SIG-M5 (cell line): ENCODE measurements around the gene PNISR.
"Not testable (repeated sequence)": the region's sequence is repeated elsewhere in the genome, so short reads cannot be mapped to it uniquely, and the experiment has no call there.

Experiments used
- DNase-seq: peaks from one replicate; lab custom pipeline; 2025; lab: John Stamatoyannopoulos, UW

Gene PNISR

GRCh38 chr6:99424761-99425646, at the start of gene PNISR:
Gene PNISR (minus strand): TSS chr6:99425308. CDS start chr6:99414659, 10,649 bp downstream.
- DNase-seq, result peak; percentile 68

- no peak for DNase-seq
These were observed 48.6 kb upstream of the PNISR start for GRCh38 chr6:99473730-99474129.

DNA sequence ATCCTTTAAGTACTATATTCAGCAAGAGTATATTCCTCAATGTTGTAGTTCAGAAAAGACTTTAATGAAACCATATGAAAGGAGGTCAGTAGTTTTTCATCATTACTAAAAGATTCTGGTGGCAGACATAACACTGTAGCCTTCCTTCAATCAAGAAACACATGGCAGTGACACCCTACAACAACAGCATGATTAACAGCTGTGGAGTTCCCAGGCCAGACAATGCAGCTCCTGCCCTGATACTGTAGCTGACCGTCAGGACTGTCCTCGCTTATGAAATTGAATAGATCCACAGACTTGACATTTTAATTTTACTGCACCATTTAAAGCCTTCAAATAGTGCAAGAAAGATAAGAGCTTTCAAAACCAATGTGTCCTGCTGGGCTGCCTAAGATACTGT, 46.5 kb upstream of the PNISR start:
- DNase-seq, result no peak

DNA sequence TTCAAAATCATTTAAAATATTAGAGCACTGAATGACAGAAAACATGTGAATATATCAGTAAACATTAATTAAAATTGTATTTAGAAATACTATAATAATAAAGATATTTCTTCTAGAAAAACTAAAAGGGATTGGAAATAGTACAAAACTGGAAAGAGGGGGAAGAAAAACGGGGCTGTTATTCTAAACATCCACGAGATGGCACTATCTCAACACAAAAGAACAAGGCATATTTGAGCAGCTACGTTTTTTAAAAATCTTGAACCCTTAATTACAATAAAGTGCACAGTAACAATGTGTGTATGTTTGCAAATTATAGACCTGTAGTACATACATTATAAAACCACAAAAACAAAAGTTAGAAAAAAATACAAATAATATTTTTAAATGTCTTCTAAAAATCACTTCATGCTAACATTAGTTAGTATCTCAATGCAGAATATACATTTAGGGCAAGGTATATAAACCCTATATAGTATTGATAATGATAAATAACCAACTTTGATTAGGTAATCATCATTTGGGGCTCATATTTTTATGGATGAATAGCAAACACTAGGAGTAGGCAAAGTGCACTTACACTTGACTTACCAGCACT, 42.5 kb upstream of the PNISR start:
- no peak for DNase-seq

DNA sequence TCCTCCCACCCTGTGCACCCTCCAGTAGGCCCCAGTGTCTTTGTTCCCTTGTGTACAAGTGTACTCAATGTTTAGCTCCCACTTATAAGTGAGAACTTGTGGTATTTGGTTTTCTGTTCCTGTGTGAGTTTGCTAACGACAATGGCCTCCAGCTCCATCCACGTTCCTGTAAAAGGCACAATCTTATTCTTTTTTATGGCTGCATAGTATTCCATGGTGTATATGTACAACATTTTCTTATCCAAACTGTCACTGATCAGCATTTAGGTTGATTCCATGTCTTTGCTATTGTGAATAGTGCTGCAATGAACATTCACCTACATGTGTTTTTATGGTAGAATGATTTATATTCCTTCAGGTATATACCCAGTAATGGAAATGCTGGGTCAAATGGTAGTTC, 34.0 kb upstream of the PNISR start:
- DNase-seq, result not testable (repeated sequence)

DNA sequence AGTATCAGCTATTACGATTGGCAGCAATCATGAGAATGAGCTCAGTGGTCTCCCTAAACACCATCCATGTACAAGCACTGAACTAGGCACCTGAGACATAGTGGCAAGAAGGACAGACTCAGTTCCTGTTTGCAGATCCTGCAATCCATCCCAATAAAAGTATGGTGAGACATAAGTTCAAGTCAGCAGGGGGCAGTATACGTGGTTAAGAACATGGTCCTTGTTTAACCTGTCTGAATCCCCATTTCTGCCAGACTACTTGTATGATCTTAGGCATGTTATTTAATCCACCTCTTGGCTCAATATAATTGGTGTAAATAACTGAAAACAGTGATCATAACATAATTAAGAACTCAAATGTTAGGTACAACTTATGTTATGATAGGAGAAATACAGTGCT, 33.2 kb upstream of the PNISR start:
- DNase-seq, result no peak

- no peak for DNase-seq
These were observed 21.0 kb upstream of the PNISR start for GRCh38 chr6:99446076-99446475.

- DNase-seq, result no peak
These were observed 9.8 kb upstream of the PNISR start for GRCh38 chr6:99434702-99435530.

DNA sequence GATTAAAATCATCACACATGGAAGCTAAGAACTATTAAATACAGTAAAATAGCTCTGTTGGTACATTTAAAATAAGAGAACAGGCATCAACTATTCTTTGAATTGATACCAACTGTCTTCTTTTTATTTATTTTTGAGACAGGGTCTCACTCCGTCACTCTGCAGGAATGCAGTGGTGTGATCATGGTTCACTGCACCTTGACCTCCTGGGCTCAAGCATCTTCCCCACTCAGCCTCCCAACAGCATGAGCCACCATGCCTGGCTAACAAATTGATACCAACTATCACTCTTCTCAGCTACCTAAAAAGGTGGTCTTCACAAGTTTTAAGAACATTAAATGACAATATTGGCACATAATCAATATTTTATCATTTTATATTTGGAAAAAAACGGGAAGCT, 7.8 kb upstream of the PNISR start:
- DNase-seq, result no peak

DNA sequence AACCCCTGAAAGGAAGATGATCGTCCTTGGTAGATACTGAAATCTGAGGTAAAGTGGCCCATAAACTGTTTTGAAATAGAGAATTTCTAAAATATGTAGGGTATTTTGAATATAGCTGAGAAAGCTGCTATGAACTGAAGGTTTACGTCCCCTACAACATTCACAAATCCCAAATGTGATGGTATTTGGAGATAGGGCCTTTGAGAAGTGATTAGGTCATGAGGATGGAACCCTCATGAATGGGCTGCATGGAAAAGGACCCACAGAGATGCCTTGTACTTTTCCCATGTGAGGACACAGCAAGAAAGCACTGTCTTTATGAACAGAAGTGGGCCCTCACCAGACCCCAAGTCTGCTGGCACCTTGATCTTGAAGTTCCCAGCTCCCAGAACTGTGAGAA, 6.8 kb upstream of the PNISR start:
- no peak for DNase-seq

DNA sequence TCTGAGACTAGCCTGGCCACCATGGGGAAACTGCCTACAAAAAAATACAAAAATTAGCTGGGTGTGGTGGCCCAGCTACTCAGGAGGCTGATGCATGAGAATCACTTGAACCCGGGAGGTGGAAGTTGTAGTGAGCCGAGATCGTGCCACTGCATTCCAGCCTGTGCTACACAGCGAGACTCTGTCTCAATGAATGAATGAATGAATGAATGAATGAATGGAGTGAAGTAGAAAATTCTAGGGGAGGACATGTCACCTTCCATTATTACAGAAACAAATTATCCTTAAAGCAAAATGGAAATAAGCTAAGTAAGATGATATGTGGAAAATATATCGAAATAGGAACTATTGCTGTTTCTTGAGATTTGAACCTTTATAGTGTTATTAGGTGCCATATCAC, 2.9 kb upstream of the PNISR start:
- no peak for DNase-seq

- DNase-seq, result no peak
These were observed 1.3 kb upstream of the PNISR start for GRCh38 chr6:99426451-99426757.

- peak; percentile 62 for DNase-seq
These were observed 741 bp upstream of the PNISR start for GRCh38 chr6:99425647-99426450.

GRCh38 chr6:99424022-99424421, 1.1 kb downstream of the PNISR start:
- DNase-seq, result no peak

DNA sequence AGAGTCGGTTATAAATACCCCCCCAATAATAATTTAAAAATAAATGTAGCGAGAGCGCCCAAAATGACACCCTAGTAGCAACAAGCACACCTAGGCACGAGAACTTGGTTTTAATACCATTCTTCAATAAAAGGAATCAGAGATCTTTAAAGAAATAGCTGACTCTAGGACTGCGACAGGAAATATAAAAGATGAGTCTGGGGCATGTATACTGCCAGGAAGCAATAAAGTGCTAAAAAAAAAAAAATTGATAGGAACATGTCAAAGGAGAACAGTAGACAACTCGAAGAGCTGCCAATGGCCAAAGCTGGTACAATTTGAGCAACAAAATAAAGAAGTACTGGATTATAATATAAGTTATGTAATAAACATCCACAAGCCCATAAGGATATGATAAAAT, 2.2 kb downstream of the PNISR start:
- DNase-seq, result no peak

DNA sequence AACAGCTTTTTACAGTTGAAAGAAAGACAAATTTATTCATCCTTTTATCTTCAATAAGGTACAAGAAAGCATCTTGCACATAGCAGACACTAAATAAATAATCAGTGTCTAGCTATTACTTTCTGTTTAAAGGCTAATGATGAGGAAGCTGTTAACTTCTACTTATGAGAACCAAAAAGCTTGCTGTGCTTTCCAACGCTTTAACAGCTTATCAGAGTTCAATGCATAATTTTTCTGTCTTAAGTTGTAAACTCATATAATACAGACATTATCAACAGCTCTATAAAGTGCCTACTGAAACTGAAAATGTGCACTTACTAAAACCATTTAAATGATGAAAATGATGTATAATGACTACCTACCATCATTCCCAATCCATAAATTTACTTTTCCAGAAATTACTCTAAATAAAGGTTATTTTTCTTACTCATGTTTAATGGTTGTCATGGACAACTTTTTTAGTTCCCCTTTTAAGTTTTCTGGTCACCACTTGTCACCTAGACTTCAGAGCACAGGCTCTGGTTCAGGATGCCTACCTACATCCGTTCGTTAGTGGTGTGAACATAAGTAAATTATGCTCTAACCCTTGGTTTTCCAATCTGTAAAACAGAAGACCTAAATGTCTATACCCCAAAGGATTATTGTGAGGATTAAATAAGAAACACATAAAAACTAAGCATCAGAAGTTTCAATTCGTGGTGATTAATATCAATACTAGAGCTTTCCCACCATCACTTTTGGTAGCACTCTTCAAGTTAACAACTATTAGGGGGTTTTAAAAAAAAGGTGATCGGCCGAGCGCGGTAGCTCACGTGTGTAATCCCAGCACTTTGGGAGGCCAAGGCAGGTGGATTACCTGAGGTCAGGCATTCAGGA, 8.0 kb downstream of the PNISR start:
- DNase-seq, result no peak

DNA sequence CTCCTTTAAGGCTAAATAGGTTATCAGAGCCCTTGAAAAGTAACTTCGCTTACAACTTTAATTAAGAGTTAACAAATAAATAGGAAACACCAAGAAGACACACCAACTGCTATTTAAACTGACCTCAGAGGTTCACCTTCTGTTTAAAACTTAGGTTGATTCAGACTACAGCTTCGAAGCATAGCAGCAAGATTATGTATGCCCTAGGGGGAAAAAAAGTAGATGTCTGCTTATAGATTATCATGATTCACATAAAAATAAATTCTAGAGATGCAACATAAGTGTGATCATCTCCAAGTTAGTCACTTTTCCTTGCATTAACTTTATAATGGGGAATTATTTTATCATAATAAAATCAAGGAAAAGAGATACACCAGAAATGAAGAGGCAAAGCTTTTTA, 8.9 kb downstream of the PNISR start:
- no peak for DNase-seq

DNA sequence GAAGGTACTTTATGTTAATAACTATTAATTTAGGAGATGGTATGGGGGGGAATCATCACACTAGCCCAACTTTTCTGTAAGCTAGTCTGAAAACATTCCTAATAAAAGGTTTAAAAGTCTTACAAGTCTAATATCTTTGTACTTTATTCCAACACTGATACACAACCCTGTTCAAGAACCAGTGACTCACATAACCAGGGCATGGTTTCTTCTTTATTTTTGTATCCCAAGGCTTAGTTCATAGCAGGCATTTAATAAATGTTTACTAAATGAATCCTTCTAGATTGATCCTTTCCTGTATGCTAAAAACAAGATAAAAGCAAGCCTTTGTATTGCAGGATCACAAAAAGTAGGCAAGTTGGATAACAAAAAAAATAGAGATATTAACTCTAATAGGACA, 9.7 kb downstream of the PNISR start:
- DNase-seq, result no peak

DNA sequence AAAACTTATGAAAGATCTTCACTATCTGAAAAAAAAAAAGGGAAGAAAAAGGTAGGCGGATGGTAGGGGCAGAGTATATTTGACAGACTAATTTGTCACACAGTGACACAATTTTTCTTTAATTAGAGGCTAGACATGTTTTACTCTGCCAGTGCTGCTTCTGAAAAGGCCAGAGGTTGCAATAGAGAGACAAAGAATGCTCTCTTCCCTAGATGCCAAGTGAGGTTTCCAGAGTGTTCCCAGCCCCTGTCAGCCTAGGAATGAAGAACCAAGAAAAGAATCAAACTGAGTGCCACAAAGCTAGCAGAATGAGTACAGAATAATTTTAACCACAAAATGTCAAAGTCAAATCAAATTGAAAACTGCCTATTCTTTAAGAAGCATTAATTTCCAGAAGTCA, 13.0 kb downstream of the PNISR start:
- DNase-seq, result no peak

- no peak for DNase-seq
These were observed 15.4 kb downstream of the PNISR start for GRCh38 chr6:99409672-99410071.

- no peak for DNase-seq
These were observed 18.0 kb downstream of the PNISR start for GRCh38 chr6:99407076-99407475.
